WTC11 (cell line): ENCODE measurements around the gene CHST15. TPM values are rescaled to one million over a fixed set of nuclear protein-coding genes. Genes with fewer than 3 reads are reported as not detected.

Source experiments
- ATAC-seq: fragments of 200-7000 bp; cut with Tn5 transposase; 2 replicates; pipeline ENCODE4 v1.10.0; 2021; ENCODE audit warnings: mild to moderate bottlenecking, moderate library complexity
- CTCF ChIA-PET: fragments of 300-600 bp; sonication (Branson Sonifier 250); formaldehyde crosslinking; loops from one replicate; lab custom pipeline; 2021; ENCODE audit warnings: antibody characterized with exemption; lab: Charles Lee
- POLR2A ChIA-PET: fragments of 350-600 bp; sonication (Branson Sonifier 250); formaldehyde crosslinking; loops from one replicate; lab custom pipeline; 2021; ENCODE audit warnings: antibody characterized with exemption; lab: Charles Lee
- DNase-seq: peaks from one replicate; pipeline ENCODE4 v3.0.0; 2021; ENCODE audit warnings: low spot score
- H3K27ac Mint-ChIP-seq: 2 replicates; pipeline ENCODE4 v1.8.0; 2021; ENCODE audit warnings: mixed read lengths
- H3K27me3 Mint-ChIP-seq: 2 replicates; pipeline ENCODE4 v1.8.0; 2021; ENCODE audit warnings: low read depth, mild to moderate bottlenecking, moderate library complexity, mixed read lengths
- H3K36me3 Mint-ChIP-seq: 2 replicates; pipeline ENCODE4 v1.8.0; 2021; ENCODE audit warnings: mixed read lengths
- H3K4me1 Mint-ChIP-seq: 2 replicates; pipeline ENCODE4 v1.8.0; 2022; ENCODE audit warnings: mixed read lengths
- H3K4me3 Mint-ChIP-seq: 2 replicates; pipeline ENCODE4 v1.8.0; 2021; ENCODE audit warnings: mild to moderate bottlenecking, moderate library complexity, mixed read lengths
- H3K9me3 Mint-ChIP-seq: 2 replicates; pipeline ENCODE4 v1.8.0; 2021; ENCODE audit warnings: mixed read lengths
- ATF1 ChIP-seq: sonication (generic); formaldehyde crosslinking; IDR thresholded peaks from 2 replicates; pipeline ENCODE4 v1.8.1; 2023; ENCODE audit warnings: mild to moderate bottlenecking, moderate library complexity, missing genetic modification reagents
- CBFB ChIP-seq: sonication (generic); formaldehyde crosslinking; IDR thresholded peaks from 2 replicates; pipeline ENCODE4 v1.8.1; 2022; ENCODE audit warnings: mild to moderate bottlenecking, low read depth, missing genetic modification reagents
- ESRRA ChIP-seq: sonication (generic); formaldehyde crosslinking; IDR thresholded peaks from 2 replicates; pipeline ENCODE4 v1.8.1; 2022; ENCODE audit warnings: mild to moderate bottlenecking, missing genetic modification reagents, borderline replicate concordance
- FOXK1 ChIP-seq: sonication (generic); formaldehyde crosslinking; IDR thresholded peaks from 2 replicates; pipeline ENCODE4 v1.8.0; 2022; ENCODE audit warnings: mild to moderate bottlenecking, moderate library complexity, missing genetic modification reagents
- JAZF1 ChIP-seq: fragments of 250-450 bp; sonication (Bioruptor Pico); IDR thresholded peaks from 2 replicates; pipeline ENCODE4 v1.9.0; 2021; ENCODE audit warnings: moderate library complexity, mild to moderate bottlenecking, inconsistent platforms
- MXD4 ChIP-seq: fragments of 250-450 bp; sonication (Bioruptor Pico); IDR thresholded peaks from 2 replicates; pipeline ENCODE4 v1.8.0; 2021; ENCODE audit warnings: mild to moderate bottlenecking, moderate library complexity, borderline replicate concordance
- MYBL2 ChIP-seq: sonication (generic); formaldehyde crosslinking; IDR thresholded peaks from 2 replicates; pipeline ENCODE4 v1.8.1; 2023; ENCODE audit warnings: mild to moderate bottlenecking, moderate library complexity, missing genetic modification reagents
- NR2C2 ChIP-seq: sonication (generic); formaldehyde crosslinking; IDR thresholded peaks from 2 replicates; pipeline ENCODE4 v1.8.0; 2022; ENCODE audit warnings: mild to moderate bottlenecking, missing genetic modification reagents
- PRRX2 ChIP-seq: fragments of 250-450 bp; sonication (Bioruptor Pico); IDR thresholded peaks from 2 replicates; pipeline ENCODE4 v1.8.0; 2021; ENCODE audit warnings: mild to moderate bottlenecking
- SMAD3 ChIP-seq: sonication (generic); formaldehyde crosslinking; IDR thresholded peaks from 2 replicates; pipeline ENCODE4 v1.8.0; 2022; ENCODE audit warnings: missing genetic modification reagents, mild to moderate bottlenecking, borderline replicate concordance
- SP1 ChIP-seq: sonication (generic); formaldehyde crosslinking; conservative IDR thresholded peaks from 2 replicates; pipeline ENCODE4 v1.8.1; 2022; ENCODE audit warnings: missing genetic modification reagents
- ZNF317 ChIP-seq: sonication (generic); formaldehyde crosslinking; IDR thresholded peaks from 2 replicates; pipeline ENCODE4 v1.8.1; 2023; ENCODE audit warnings: low read depth, mild to moderate bottlenecking, moderate library complexity, missing genetic modification reagents, borderline replicate concordance
- ZNF416 ChIP-seq: fragments of 250-450 bp; sonication (Bioruptor Pico); IDR thresholded peaks from 2 replicates; pipeline ENCODE4 v1.9.0; 2021; ENCODE audit warnings: mild to moderate bottlenecking, inconsistent platforms
- total RNA-seq: library from RNA; stranded (reverse); gene quantifications from 3 replicates; pipeline ENCODE4 v1.2.3, GENCODE V29; 2021
- TF ChIP-seq, protein P1 (sequence below): sonication (generic); formaldehyde crosslinking; IDR thresholded peaks from 2 replicates; pipeline ENCODE4 v1.8.1; 2023; ENCODE audit warnings: mild to moderate bottlenecking, missing genetic modification reagents
- TF ChIP-seq, protein P2 (sequence below): sonication (generic); formaldehyde crosslinking; IDR thresholded peaks from 2 replicates; pipeline ENCODE4 v1.8.1; 2022; ENCODE audit warnings: low read depth, missing genetic modification reagents, borderline replicate concordance
- TF ChIP-seq, protein P3 (sequence below): sonication (generic); formaldehyde crosslinking; conservative IDR thresholded peaks from 2 replicates; pipeline ENCODE4 v1.8.1; 2022; ENCODE audit warnings: mild to moderate bottlenecking, missing genetic modification reagents
- TF ChIP-seq, protein P4 (sequence below): sonication (generic); formaldehyde crosslinking; IDR thresholded peaks from 2 replicates; pipeline ENCODE4 v1.8.0; 2022; ENCODE audit warnings: mild to moderate bottlenecking, missing genetic modification reagents
- TF ChIP-seq, protein P5 (sequence below): fragments of 200-600 bp; IDR thresholded peaks from 2 replicates; pipeline ENCODE4 v1.8.0; 2022; ENCODE audit warnings: antibody characterized with exemption
- TF ChIP-seq, protein P6 (sequence below): sonication (generic); formaldehyde crosslinking; IDR thresholded peaks from 2 replicates; pipeline ENCODE4 v1.8.0; 2022; ENCODE audit warnings: mild to moderate bottlenecking, missing genetic modification reagents

Gene CHST15
- total RNA-seq, 1 experiment from 2014 or later, result 10.7 TPM

DNA sequence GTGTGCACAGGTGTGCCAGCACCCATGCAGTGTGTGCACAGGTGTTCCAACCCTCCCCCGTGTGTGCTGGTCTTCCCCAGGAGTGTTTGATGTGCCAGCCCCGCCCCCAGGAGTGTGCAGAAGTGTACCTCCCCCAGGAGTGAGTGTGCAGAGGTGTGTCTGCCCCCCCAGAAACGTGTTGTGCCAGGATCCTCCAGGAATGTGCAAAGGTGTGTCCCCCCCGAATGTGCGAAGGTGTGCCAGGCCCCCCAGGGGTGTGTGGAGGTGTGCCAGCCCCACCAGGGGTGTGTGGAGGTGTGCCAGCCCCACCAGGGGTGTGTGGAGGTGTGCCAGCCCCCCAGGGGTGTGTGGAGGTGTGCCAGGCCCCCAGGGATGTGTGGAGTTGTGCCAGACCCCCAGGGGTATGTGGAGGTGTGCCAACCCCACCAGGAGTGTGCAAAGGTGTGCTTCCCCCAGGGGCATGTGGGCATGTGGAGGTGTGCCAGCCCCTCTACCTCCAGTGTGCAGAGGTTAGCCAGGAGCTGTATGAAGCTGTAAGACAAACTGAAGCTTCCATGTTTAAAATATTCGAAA, 33.2 kb downstream of the CHST15 start:
- no peak for DNase-seq
- POLR2A ChIA-PET, result no interaction called here
- no peaks in the 10 kb centered on the region for H3K27me3 Mint-ChIP-seq
- H3K4me1 Mint-ChIP-seq, result peaks cover 24% of the 10 kb centered on the region
- no peak overlapping the region for H3K27ac Mint-ChIP-seq
- no peak overlapping the region for H3K4me3 Mint-ChIP-seq
- no peak for ATAC-seq
- H3K36me3 Mint-ChIP-seq, result no peaks in the 10 kb centered on the region
- TF ChIP-seq, protein P1, sequence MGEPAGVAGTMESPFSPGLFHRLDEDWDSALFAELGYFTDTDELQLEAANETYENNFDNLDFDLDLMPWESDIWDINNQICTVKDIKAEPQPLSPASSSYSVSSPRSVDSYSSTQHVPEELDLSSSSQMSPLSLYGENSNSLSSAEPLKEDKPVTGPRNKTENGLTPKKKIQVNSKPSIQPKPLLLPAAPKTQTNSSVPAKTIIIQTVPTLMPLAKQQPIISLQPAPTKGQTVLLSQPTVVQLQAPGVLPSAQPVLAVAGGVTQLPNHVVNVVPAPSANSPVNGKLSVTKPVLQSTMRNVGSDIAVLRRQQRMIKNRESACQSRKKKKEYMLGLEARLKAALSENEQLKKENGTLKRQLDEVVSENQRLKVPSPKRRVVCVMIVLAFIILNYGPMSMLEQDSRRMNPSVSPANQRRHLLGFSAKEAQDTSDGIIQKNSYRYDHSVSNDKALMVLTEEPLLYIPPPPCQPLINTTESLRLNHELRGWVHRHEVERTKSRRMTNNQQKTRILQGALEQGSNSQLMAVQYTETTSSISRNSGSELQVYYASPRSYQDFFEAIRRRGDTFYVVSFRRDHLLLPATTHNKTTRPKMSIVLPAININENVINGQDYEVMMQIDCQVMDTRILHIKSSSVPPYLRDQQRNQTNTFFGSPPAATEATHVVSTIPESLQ, result no peak
- TF ChIP-seq, protein P2, sequence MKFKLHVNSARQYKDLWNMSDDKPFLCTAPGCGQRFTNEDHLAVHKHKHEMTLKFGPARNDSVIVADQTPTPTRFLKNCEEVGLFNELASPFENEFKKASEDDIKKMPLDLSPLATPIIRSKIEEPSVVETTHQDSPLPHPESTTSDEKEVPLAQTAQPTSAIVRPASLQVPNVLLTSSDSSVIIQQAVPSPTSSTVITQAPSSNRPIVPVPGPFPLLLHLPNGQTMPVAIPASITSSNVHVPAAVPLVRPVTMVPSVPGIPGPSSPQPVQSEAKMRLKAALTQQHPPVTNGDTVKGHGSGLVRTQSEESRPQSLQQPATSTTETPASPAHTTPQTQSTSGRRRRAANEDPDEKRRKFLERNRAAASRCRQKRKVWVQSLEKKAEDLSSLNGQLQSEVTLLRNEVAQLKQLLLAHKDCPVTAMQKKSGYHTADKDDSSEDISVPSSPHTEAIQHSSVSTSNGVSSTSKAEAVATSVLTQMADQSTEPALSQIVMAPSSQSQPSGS (CRISPR knock-in tag), result no peak
- no peaks in the 10 kb centered on the region for H3K9me3 Mint-ChIP-seq
- CTCF ChIA-PET, result interaction anchor here (1.7 kb wide), 1 partner anchor 329 kb away, joined by 4 read pairs; no protein-coding TSS in a partner anchor

DNA sequence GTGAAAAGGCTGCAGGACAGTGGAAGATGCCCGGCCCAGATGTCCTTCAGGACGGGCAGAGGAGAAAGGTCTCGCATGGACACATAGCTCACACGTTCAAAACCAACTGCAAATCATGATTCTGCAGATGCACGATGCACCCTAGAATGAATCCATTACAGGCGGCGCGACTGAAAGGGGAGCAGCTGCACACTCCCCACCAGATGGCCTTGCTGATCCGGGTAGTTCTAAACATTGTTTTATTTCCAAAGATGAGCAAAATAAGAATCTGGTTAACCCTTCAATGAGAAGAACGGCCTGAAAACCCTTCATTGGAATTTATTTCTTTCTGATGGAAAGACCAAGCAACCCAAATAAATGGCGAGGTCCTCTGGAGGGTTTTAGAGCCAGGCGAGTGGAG, 33.8 kb downstream of the CHST15 start:
- no peaks in the 10 kb centered on the region for H3K27me3 Mint-ChIP-seq
- CTCF ChIA-PET, result no interaction called here
- H3K27ac Mint-ChIP-seq, result no peak overlapping the region
- no peak for ATAC-seq
- no peak for TF ChIP-seq ESRRA
- TF ChIP-seq CBFB (CRISPR knock-in tag), result no peak
- TF ChIP-seq SP1 (CRISPR knock-in tag), result no peak
- TF ChIP-seq, protein P3, sequence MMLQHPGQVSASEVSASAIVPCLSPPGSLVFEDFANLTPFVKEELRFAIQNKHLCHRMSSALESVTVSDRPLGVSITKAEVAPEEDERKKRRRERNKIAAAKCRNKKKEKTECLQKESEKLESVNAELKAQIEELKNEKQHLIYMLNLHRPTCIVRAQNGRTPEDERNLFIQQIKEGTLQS (CRISPR knock-in tag), result no peak
- TF ChIP-seq, all 79 proteins: peak for 0
- Mint-ChIP-seq H3K4me1 (peaks cover 24% of the 10 kb centered on the region), H3K4me3 (no peak overlapping the region), H3K9me3 (no peaks in the 10 kb centered on the region), H3K36me3 (no peaks in the 10 kb centered on the region)
- POLR2A ChIA-PET, result no interaction called here
- DNase-seq, result no peak

DNA sequence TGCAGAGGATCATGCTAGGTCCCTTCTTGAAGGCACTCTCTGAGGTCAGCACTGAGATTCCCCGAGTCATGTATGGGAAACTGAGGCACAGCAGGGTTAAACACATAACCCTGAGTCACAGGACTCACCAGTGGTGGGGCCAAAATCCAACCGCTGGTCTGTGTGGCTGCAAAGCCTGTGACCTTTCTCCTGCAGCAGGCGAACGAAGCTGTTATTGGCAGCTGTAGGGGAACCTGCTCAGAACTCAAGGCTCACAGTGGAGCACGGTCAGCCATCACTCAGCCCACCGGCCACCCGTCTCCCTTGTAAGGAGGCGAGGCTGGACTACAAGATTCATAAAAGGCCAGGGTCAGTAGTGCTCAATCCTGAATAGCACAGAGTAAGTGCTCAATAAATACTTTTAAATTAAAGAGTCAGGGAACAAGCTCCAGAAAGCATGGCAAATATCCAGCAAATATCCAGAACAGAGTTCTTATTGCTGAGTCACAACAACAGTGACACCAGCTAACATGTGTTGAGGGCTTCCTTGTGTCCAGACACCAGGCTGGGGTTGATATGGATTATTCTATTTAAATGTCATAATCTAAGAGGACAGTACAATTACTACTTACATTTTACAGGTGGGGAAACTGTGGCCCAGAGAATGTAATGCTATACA, 34.9 kb downstream of the CHST15 start:
- DNase-seq, result no peak
- CTCF ChIA-PET, result interaction anchor here (0.6 kb wide), 1 partner anchor 134 kb away, joined by 3 read pairs; no protein-coding TSS in a partner anchor
- peaks cover 26% of the 10 kb centered on the region for H3K4me1 Mint-ChIP-seq

More for the DNA sequence above, 34.9 kb downstream of the CHST15 start:
- Mint-ChIP-seq H3K36me3 (no peaks in the 10 kb centered on the region), H3K4me3 (no peak overlapping the region), H3K9me3 (no peaks in the 10 kb centered on the region), H3K27me3 (no peaks in the 10 kb centered on the region), H3K27ac (no peak overlapping the region)
- no peak for ATAC-seq
- TF ChIP-seq ATF1 (CRISPR knock-in tag) (no peak), FOXK1 (CRISPR knock-in tag) (no peak), ZNF317 (CRISPR knock-in tag) (no peak), ZNF416 (no peak), NR2C2 (no peak), JAZF1 (CRISPR knock-in tag) (no peak), SMAD3 (no peak), MXD4 (CRISPR knock-in tag) (no peak), PRRX2 (CRISPR knock-in tag) (no peak), MYBL2 (CRISPR knock-in tag) (no peak)
- TF ChIP-seq, protein P4, sequence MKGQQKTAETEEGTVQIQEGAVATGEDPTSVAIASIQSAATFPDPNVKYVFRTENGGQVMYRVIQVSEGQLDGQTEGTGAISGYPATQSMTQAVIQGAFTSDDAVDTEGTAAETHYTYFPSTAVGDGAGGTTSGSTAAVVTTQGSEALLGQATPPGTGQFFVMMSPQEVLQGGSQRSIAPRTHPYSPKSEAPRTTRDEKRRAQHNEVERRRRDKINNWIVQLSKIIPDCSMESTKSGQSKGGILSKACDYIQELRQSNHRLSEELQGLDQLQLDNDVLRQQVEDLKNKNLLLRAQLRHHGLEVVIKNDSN (CRISPR knock-in tag), result no peak
- TF ChIP-seq, protein P5, sequence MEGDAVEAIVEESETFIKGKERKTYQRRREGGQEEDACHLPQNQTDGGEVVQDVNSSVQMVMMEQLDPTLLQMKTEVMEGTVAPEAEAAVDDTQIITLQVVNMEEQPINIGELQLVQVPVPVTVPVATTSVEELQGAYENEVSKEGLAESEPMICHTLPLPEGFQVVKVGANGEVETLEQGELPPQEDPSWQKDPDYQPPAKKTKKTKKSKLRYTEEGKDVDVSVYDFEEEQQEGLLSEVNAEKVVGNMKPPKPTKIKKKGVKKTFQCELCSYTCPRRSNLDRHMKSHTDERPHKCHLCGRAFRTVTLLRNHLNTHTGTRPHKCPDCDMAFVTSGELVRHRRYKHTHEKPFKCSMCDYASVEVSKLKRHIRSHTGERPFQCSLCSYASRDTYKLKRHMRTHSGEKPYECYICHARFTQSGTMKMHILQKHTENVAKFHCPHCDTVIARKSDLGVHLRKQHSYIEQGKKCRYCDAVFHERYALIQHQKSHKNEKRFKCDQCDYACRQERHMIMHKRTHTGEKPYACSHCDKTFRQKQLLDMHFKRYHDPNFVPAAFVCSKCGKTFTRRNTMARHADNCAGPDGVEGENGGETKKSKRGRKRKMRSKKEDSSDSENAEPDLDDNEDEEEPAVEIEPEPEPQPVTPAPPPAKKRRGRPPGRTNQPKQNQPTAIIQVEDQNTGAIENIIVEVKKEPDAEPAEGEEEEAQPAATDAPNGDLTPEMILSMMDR, result no peak
- TF ChIP-seq, protein P6, sequence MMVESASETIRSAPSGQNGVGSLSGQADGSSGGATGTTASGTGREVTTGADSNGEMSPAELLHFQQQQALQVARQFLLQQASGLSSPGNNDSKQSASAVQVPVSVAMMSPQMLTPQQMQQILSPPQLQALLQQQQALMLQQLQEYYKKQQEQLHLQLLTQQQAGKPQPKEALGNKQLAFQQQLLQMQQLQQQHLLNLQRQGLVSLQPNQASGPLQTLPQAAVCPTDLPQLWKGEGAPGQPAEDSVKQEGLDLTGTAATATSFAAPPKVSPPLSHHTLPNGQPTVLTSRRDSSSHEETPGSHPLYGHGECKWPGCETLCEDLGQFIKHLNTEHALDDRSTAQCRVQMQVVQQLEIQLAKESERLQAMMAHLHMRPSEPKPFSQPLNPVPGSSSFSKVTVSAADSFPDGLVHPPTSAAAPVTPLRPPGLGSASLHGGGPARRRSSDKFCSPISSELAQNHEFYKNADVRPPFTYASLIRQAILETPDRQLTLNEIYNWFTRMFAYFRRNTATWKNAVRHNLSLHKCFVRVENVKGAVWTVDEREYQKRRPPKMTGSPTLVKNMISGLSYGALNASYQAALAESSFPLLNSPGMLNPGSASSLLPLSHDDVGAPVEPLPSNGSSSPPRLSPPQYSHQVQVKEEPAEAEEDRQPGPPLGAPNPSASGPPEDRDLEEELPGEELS, result no peak
- POLR2A ChIA-PET, result no interaction called here
